C4-2B (cell line): Measurements from ENCODE around the gene WDR53.

ENCODE experiments used
- ZFX ChIP-seq: fragments of 450-650 bp; IDR thresholded peaks from 2 replicates; pipeline ENCODE4 v1.6.1; 2017
- TF ChIP-seq, protein P1 (sequence below): fragments of 450-650 bp; conservative IDR thresholded peaks from 2 replicates; pipeline ENCODE4 v1.5.1; 2017; ENCODE audit warnings: mild to moderate bottlenecking

GRCh38 chr3:196553551-196553950 is 14.8 kb downstream of the WDR53 start:
- TF ChIP-seq, protein P1, sequence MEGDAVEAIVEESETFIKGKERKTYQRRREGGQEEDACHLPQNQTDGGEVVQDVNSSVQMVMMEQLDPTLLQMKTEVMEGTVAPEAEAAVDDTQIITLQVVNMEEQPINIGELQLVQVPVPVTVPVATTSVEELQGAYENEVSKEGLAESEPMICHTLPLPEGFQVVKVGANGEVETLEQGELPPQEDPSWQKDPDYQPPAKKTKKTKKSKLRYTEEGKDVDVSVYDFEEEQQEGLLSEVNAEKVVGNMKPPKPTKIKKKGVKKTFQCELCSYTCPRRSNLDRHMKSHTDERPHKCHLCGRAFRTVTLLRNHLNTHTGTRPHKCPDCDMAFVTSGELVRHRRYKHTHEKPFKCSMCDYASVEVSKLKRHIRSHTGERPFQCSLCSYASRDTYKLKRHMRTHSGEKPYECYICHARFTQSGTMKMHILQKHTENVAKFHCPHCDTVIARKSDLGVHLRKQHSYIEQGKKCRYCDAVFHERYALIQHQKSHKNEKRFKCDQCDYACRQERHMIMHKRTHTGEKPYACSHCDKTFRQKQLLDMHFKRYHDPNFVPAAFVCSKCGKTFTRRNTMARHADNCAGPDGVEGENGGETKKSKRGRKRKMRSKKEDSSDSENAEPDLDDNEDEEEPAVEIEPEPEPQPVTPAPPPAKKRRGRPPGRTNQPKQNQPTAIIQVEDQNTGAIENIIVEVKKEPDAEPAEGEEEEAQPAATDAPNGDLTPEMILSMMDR, result no peak
- TF ChIP-seq ZFX, result no peak
